Measurements from ENCODE around the gene CD302. TPM values are rescaled to one million over a fixed set of nuclear protein-coding genes. Genes with fewer than 3 reads are reported as not detected.
"Not testable (repeated sequence)": the region's sequence is repeated elsewhere in the genome, so short reads cannot be mapped to it uniquely, and the experiment has no call there.

Gene CD302
- total RNA-seq, 1 donor from 2014 or later = 3.9 TPM

- no peak overlapping the region for H3K27ac Mint-ChIP-seq
- H3K27me3 Mint-ChIP-seq = no peaks in the 10 kb centered on the region
- no peaks in the 10 kb centered on the region for H3K36me3 Mint-ChIP-seq (ENCODE audit: insufficient read depth)
- no peaks in the 10 kb centered on the region for H3K9me3 Mint-ChIP-seq (ENCODE audit: low read depth)
- DNase-seq (ENCODE audit: low spot score, unreplicated experiment) = no peak
- no peak for TF ChIP-seq CTCF (IDR thresholded peaks at IDR 0.05; ENCODE audit: unreplicated experiment)
- no peak overlapping the region for H3K4me3 Mint-ChIP-seq (ENCODE audit: low read depth)
- peaks cover 8% of the 10 kb centered on the region for H3K4me1 Mint-ChIP-seq (ENCODE audit: low read depth)
Observed at GRCh38 chr2:159786938-159787337, 11.1 kb downstream of the CD302 start.

- TF ChIP-seq CTCF (IDR thresholded peaks at IDR 0.05; ENCODE audit: unreplicated experiment) = no peak
- H3K4me3 Mint-ChIP-seq (ENCODE audit: low read depth) = no peak overlapping the region
Observed at GRCh38 chr2:159785195-159785594, 12.8 kb downstream of the CD302 start.

GRCh38 chr2:159784744-159785143 lies 13.3 kb downstream of the CD302 start:
- H3K27me3 Mint-ChIP-seq; H3K9me3 Mint-ChIP-seq (ENCODE audit: low read depth); H3K4me1 Mint-ChIP-seq (ENCODE audit: low read depth); H3K4me3 Mint-ChIP-seq (ENCODE audit: low read depth); DNase-seq (ENCODE audit: low spot score, unreplicated experiment); H3K36me3 Mint-ChIP-seq (ENCODE audit: insufficient read depth); H3K27ac Mint-ChIP-seq: not testable (repeated sequence)

More at GRCh38 chr2:159785195-159785594, 12.8 kb downstream of the CD302 start:
- Mint-ChIP-seq H3K4me1 (ENCODE audit: low read depth) (peaks cover 8% of the 10 kb centered on the region), H3K36me3 (ENCODE audit: insufficient read depth) (no peaks in the 10 kb centered on the region), H3K27ac (no peak overlapping the region), H3K9me3 (ENCODE audit: low read depth) (no peaks in the 10 kb centered on the region), H3K27me3 (no peaks in the 10 kb centered on the region)
- DNase-seq (ENCODE audit: low spot score, unreplicated experiment) = no peak

GRCh38 chr2:159783556-159783955 lies 14.5 kb downstream of the CD302 start:
- Mint-ChIP-seq H3K9me3 (ENCODE audit: low read depth) (no peaks in the 10 kb centered on the region), H3K36me3 (ENCODE audit: insufficient read depth) (no peaks in the 10 kb centered on the region), H3K4me3 (ENCODE audit: low read depth) (no peak overlapping the region), H3K4me1 (ENCODE audit: low read depth) (peaks cover 5% of the 10 kb centered on the region), H3K27me3 (no peaks in the 10 kb centered on the region), H3K27ac (no peak overlapping the region)
- no peak for TF ChIP-seq CTCF (IDR thresholded peaks at IDR 0.05; ENCODE audit: unreplicated experiment)
- DNase-seq (ENCODE audit: low spot score, unreplicated experiment) = no peak

- Mint-ChIP-seq H3K9me3 (ENCODE audit: low read depth) (no peaks in the 10 kb centered on the region), H3K4me3 (ENCODE audit: low read depth) (no peak overlapping the region), H3K27me3 (no peaks in the 10 kb centered on the region), H3K4me1 (ENCODE audit: low read depth) (no peaks in the 10 kb centered on the region), H3K36me3 (ENCODE audit: insufficient read depth) (peaks cover 1% of the 10 kb centered on the region), H3K27ac (no peak overlapping the region)
- no peak for DNase-seq (ENCODE audit: low spot score, unreplicated experiment)
- TF ChIP-seq CTCF (IDR thresholded peaks at IDR 0.05; ENCODE audit: unreplicated experiment) = peak; percentile 15
Observed at GRCh38 chr2:159776321-159776720, 21.7 kb downstream of the CD302 start.

GRCh38 chr2:159775021-159775420 lies 23.0 kb downstream of the CD302 start:
- H3K36me3 Mint-ChIP-seq (ENCODE audit: insufficient read depth) = peaks cover 4% of the 10 kb centered on the region
- no peaks in the 10 kb centered on the region for H3K9me3 Mint-ChIP-seq (ENCODE audit: low read depth)
- H3K27me3 Mint-ChIP-seq = no peaks in the 10 kb centered on the region
- no peak overlapping the region for H3K4me3 Mint-ChIP-seq (ENCODE audit: low read depth)
- peak overlapping the region; percentile 5 for H3K27ac Mint-ChIP-seq
- no peaks in the 10 kb centered on the region for H3K4me1 Mint-ChIP-seq (ENCODE audit: low read depth)
- DNase-seq (ENCODE audit: low spot score, unreplicated experiment) = no peak
- no peak for TF ChIP-seq CTCF (IDR thresholded peaks at IDR 0.05; ENCODE audit: unreplicated experiment)
